Thymus (tissue), 11 donors: Measurements from ENCODE around the gene CLEC16A. TPM values are rescaled to one million over a fixed set of nuclear protein-coding genes. Genes with fewer than 3 reads are reported as not detected.

ENCODE experiments used
- DNase-seq, 9 donors: peaks; one replicate each; pipeline ENCODE4 v3.0.0-alpha.2; 2013; ENCODE audit warnings: low spot score in 9 of 9, low read depth in 6 of 9, missing footprints in 1 of 9
- H3K27ac ChIP-seq, 2 donors: one replicate each; pipeline ENCODE4 v1.5.1; 2013; ENCODE audit warnings: control low read depth in 1 of 2, low read depth in 1 of 2, low read length in 1 of 2, mild to moderate bottlenecking in 1 of 2, moderate library complexity in 1 of 2
- H3K27me3 ChIP-seq, 2 donors: one replicate each; pipeline ENCODE4 v1.5.1; 2013; ENCODE audit warnings: low read length in 1 of 2; ENCODE audit not compliant: control insufficient read depth in 2 of 2, insufficient read depth in 1 of 2
- H3K36me3 ChIP-seq, 2 donors: one replicate each; pipeline ENCODE4 v1.5.1; 2013; ENCODE audit warnings: low read length in 1 of 2, mild to moderate bottlenecking in 1 of 2, moderate library complexity in 1 of 2; ENCODE audit not compliant: control insufficient read depth in 2 of 2, insufficient read depth in 2 of 2
- H3K4me1 ChIP-seq, 2 donors: one replicate each; pipeline ENCODE4 v1.5.1; 2013; ENCODE audit warnings: low read length in 2 of 2; ENCODE audit not compliant: control insufficient read depth in 2 of 2, insufficient read depth in 2 of 2
- H3K4me3 ChIP-seq, 2 donors: one replicate each; pipeline ENCODE4 v1.5.1; 2013; ENCODE audit warnings: low read length in 2 of 2, control low read depth in 1 of 2, mild to moderate bottlenecking in 1 of 2
- H3K9me3 ChIP-seq, 2 donors: one replicate each; pipeline ENCODE4 v1.5.1; 2013; ENCODE audit warnings: low read length in 1 of 2, mild to moderate bottlenecking in 1 of 2; ENCODE audit not compliant: control insufficient read depth in 2 of 2, insufficient read depth in 1 of 2
- WGBS: extraction: QIAGEN DNeasy Blood & Tissue Kit; methylation state at CpG from one replicate; pipeline ENCODE4 v1.1.7; 2013; 5-methylcytosine and 5-hydroxymethylcytosine counted together
- polyA plus RNA-seq: library from polyadenylated mRNA; stranded (reverse); fragments of 200-250 nt; gene quantifications from one replicate; pipeline ENCODE4 v1.2.3, GENCODE V29; 2013
- total RNA-seq: library from RNA; stranded (reverse); fragments of 120-200 nt; gene quantifications from one replicate; pipeline ENCODE4 v1.2.4, GENCODE V29; 2013
- donor health status: healthy.

The CLEC16A gene
- total and polyA plus RNA-seq, 2 donors, result 18.8 to 19.9 TPM

DNA sequence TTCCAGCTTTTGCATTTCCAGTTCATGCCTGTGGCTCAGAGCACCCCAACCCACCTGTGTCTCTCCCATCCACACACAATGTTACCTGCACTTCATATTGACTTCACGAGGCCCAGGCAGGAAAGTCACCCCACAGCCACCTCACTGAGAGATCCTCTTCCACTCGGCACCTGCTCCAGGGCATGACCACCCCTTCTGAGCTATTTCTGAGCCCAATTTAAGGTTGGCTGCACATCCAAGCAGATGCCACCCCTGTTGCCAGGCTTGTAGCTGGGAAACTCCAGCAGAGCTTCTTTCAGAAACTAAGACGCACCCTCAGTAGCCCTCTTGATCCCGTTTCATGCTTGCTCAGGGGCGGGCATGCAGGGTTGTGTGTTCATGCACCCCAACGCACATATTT is 223.2 kb downstream of the CLEC16A start:
- H3K4me3 ChIP-seq, result no peak overlapping the region
- no peaks in the 10 kb centered on the region for H3K27me3 ChIP-seq
- no peak overlapping the region for H3K27ac ChIP-seq
- DNase-seq, result no peak
- WGBS, result 99% methylated on average over 6 of the region's 6 CpGs
- H3K36me3 ChIP-seq, result peaks cover 20 to 24% of the 10 kb centered on the region in 2 donors
- peaks cover 14 to 42% of the 10 kb centered on the region in 2 donors for H3K4me1 ChIP-seq
- H3K9me3 ChIP-seq, result no peaks in the 10 kb centered on the region

DNA sequence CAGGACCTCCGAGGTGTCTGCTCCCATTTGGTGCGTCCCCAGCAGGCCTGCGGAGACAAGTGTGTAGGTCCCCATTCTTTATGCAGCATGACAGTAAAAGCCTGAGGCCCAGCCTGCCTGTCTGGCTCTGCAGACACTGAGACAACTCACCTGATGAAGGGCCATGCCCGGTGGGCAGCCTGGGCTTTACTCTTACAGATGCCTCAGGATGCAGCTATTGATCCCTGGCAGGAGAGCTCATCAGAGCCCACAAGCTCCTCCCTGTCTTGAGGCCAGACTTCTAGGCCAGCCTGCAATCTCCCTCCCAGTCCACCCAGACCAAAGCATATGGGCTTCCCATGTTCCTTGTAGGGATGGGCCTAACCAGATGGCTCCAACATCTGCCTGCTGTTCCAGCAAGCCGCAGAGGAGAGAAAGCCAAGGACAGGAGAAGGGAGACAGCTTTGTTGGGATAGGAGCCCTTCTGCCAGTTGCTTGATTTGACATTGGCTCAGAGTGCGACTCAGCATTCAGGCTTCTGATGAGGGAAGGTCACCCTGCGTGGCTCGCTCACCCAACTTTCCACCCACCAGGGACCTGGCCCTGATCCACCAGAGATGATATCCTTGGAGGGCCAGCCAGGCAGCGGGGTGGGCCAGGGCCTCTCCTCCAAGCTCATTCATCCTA is 224.2 kb downstream of the CLEC16A start:
- no peaks in the 10 kb centered on the region for H3K9me3 ChIP-seq
- no peaks in the 10 kb centered on the region for H3K27me3 ChIP-seq
- no peak for DNase-seq
- no peak overlapping the region for H3K4me3 ChIP-seq
- peaks cover 14 to 36% of the 10 kb centered on the region in 2 donors for H3K4me1 ChIP-seq
- WGBS, result 91% methylated on average over 9 of the region's 9 CpGs
- peaks cover 22 to 28% of the 10 kb centered on the region in 2 donors for H3K36me3 ChIP-seq
- H3K27ac ChIP-seq, result no peak overlapping the region

DNA sequence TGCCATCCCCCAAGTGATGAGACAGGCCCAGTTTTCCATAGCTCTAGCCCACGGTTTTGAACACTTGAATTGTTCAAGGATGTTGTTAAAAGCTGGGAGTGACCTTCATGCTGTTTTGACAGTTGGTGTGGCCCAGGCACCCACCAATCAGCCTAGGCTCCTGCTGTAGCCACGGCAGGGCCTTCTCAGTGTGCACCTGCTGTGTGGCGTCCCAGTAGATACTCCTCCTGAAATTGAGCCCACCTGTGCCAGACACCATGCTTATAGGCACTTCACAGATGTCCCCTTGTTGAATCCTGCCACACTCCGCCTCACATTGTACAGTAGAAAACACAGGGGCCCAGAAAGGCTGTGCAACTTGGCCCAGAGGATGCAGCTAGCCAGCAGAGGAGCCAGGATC is 225.3 kb downstream of the CLEC16A start:
- WGBS, result 47% methylated on average over 4 of the region's 4 CpGs
- Histone ChIP-seq H3K9me3 (no peaks in the 10 kb centered on the region), H3K4me1 (peaks cover 14 to 36% of the 10 kb centered on the region in 2 donors), H3K36me3 (peaks cover 26 to 35% of the 10 kb centered on the region in 2 donors), H3K27me3 (no peaks in the 10 kb centered on the region), H3K4me3 (no peak overlapping the region), H3K27ac (peak overlapping the region in 1 of 2 donors; percentile 73)
- DNase-seq, result peak in 5 of 9 donors; percentile 41 to 81 (median 59)

DNA sequence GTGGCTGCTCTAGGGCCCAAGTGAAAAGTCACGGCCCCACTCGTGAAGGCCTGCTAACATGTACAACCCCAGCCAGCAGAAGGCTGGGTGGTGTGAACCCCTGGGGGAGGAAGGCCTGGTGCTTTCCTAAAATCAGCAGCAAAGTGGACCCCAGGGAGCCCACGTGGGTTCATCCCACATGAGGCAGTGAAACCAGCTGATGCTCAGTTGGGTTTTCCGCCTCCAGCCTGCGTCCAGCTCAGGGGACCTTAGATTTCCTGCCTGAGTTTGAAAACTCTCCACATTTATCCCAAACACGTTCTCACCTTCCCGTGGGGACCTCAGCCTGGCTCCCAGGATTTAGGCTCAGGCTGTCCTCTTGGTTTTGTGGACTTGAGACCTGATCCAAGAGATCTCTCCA is 225.8 kb downstream of the CLEC16A start:
- WGBS, result 97% methylated on average over 7 of the region's 7 CpGs
- H3K27ac ChIP-seq, result peak overlapping the region in 1 of 2 donors; percentile 73

DNA sequence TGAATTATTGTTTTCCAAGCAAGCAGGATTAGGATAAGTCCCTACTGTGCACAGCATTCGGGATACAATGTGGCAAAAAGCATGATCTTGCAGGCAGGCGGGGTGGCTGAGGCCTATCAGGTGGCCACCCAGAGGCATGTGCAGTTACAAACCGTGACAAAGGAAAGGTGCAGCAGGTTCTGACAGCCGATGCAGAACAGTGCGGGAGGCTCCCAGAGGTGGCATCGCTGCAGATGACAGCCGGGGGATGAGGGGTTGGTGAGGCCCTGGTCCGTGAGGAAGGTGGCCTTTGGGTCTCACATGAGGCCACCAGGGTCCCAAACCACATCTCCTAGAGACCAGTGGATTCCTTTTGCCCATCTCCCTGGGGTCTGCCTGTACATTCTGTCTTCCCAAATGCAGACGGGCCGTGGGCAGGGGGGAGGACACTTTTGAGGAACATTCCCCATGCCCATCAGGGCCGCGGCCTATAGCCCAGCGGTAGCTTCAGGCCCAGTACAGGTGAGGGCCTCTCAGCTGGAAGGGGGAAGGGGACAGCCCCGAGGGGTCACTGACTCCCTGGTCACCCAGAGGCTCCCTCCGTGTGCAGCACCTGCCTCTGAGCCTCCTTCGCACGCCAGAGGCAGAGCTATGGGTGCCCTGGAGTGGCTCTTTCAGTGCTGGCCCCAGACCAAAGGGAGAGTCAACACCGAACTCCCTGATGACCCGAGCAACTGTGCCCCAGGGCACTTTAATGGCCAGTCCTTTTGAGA is 226.5 kb downstream of the CLEC16A start:
- Histone ChIP-seq H3K4me1 (peaks cover 18 to 44% of the 10 kb centered on the region in 2 donors), H3K27me3 (no peaks in the 10 kb centered on the region), H3K27ac (peak overlapping the region in 1 of 2 donors; percentile 54), H3K4me3 (no peak overlapping the region), H3K36me3 (peaks cover 26 to 35% of the 10 kb centered on the region in 2 donors), H3K9me3 (no peaks in the 10 kb centered on the region)
- whole genome bisulfite sequencing, result 95% methylated on average over 19 of the region's 19 CpGs
- DNase-seq, result no peak

More for the DNA sequence above, 225.8 kb downstream of the CLEC16A start:
- peaks cover 17 to 41% of the 10 kb centered on the region in 2 donors for H3K4me1 ChIP-seq
- H3K9me3 ChIP-seq, result no peaks in the 10 kb centered on the region
- H3K4me3 ChIP-seq, result no peak overlapping the region
- DNase-seq, result no peak
- peaks cover 26 to 35% of the 10 kb centered on the region in 2 donors for H3K36me3 ChIP-seq
- no peaks in the 10 kb centered on the region for H3K27me3 ChIP-seq

GRCh38 chr16:11171448-11171709 is 227.0 kb downstream of the CLEC16A start:
- Histone ChIP-seq H3K27ac (peak overlapping the region in 1 of 2 donors; percentile 54), H3K4me3 (no peak overlapping the region), H3K9me3 (no peaks in the 10 kb centered on the region), H3K4me1 (peaks cover 18 to 48% of the 10 kb centered on the region in 2 donors), H3K27me3 (no peaks in the 10 kb centered on the region), H3K36me3 (peaks cover 21 to 37% of the 10 kb centered on the region in 2 donors)
- peak in 1 of 9 donors; percentile 25 for DNase-seq
- 93% methylated on average over 4 of the region's 4 CpGs for WGBS

GRCh38 chr16:11171757-11172299 is 227.5 kb downstream of the CLEC16A start:
- WGBS, result 96% methylated on average over 3 of the region's 3 CpGs
- peaks cover 17 to 32% of the 10 kb centered on the region in 2 donors for H3K36me3 ChIP-seq
- no peak for DNase-seq
- no peak overlapping the region for H3K4me3 ChIP-seq
- H3K9me3 ChIP-seq, result no peaks in the 10 kb centered on the region
- no peaks in the 10 kb centered on the region for H3K27me3 ChIP-seq
- peaks cover 18 to 48% of the 10 kb centered on the region in 2 donors for H3K4me1 ChIP-seq
- H3K27ac ChIP-seq, result no peak overlapping the region

DNA sequence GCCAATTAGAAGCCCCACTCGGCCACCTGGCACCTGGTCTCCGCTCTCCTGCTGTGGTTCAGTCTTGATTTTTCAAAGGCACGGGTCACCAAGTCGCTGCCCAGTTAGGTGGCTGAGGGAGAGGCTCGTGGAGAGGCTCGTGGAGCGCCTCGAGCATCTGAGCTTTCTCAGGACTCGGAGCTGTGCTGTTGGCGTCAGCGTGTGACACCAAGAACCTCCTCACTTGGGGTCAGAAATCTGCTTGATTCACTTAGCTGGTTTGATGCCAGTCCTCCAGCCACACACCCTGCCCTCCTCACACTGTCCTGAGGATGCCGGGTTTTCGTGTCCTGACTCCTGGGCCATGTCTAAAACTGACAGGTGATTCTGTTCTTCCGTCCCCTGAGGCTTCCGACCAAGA is 229.1 kb downstream of the CLEC16A start:
- H3K4me3 ChIP-seq, result no peak overlapping the region
- no peak for DNase-seq

DNA sequence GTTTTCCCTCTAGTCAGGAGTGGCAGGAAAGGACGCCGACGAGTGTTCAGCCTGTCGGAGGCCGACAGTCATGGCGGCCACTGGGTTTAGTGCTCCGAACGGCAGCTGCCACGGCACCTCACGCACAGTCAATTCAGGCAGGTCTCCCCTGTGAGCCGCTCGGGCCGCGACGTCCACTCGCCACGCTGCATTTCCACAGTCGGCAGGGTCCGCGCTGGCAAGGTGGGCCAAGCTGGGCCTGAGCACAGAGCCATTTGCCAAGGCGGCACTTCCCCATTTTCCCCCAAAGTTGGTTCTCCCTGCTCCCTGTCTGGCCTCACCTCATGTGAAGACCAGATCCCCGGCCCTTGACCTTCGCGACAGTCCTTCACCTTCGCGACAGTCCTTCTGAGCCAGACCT is 229.8 kb downstream of the CLEC16A start:
- Histone ChIP-seq H3K27me3 (no peaks in the 10 kb centered on the region), H3K4me3 (no peak overlapping the region), H3K4me1 (peaks cover 18 to 35% of the 10 kb centered on the region in 2 donors), H3K27ac (no peak overlapping the region), H3K36me3 (peaks cover 6 to 27% of the 10 kb centered on the region in 2 donors), H3K9me3 (no peaks in the 10 kb centered on the region)
- 99% methylated on average over 26 of the region's 26 CpGs for WGBS
- no peak for DNase-seq

More for the DNA sequence above, 229.1 kb downstream of the CLEC16A start:
- peaks cover 18 to 42% of the 10 kb centered on the region in 2 donors for H3K4me1 ChIP-seq
- no peak overlapping the region for H3K27ac ChIP-seq
- H3K27me3 ChIP-seq, result no peaks in the 10 kb centered on the region
- peaks cover 6 to 22% of the 10 kb centered on the region in 2 donors for H3K36me3 ChIP-seq
- 98% methylated on average over 15 of the region's 15 CpGs for WGBS
- H3K9me3 ChIP-seq, result no peaks in the 10 kb centered on the region
